K562 (cell line): ENCODE results near the gene LAMTOR4.

Experiments
- BCL6 ChIP-seq: fragments of 250-450 bp; sonication (Bioruptor Pico); IDR thresholded peaks from 2 replicates; pipeline ENCODE4 v1.4.0; 2020
- CBX1 ChIP-seq: sonication (generic); IDR thresholded peaks from 2 replicates; pipeline ENCODE4 v1.6.1; 2016; ENCODE audit warnings: antibody characterized with exemption, low read depth, mild to moderate bottlenecking
- PCBP2 ChIP-seq: fragments of 200-400 bp; formaldehyde crosslinking; IDR thresholded peaks from 2 replicates; pipeline ENCODE4 v1.6.1; 2018; ENCODE audit warnings: low read length, low read depth, mild to moderate bottlenecking, moderate library complexity; ENCODE audit not compliant: poor library complexity, severe bottlenecking
- RBM25 ChIP-seq: fragments of 200-400 bp; formaldehyde crosslinking; IDR thresholded peaks from 2 replicates; pipeline ENCODE4 v1.6.1; 2018; ENCODE audit warnings: low read length, low read depth, moderate library complexity; ENCODE audit not compliant: severe bottlenecking
- SPI1 ChIP-seq: IDR thresholded peaks from 2 replicates; pipeline ENCODE4 v1.6.1; 2011; ENCODE audit warnings: low read depth, low read length, control low read depth, borderline replicate concordance
- TBL1XR1 ChIP-seq, 2 experiments: IDR thresholded peaks; 2 replicates each; pipeline ENCODE4 v1.6.1; 2012; ENCODE audit warnings: improper control_type of control experiment in 2 of 2, low read length in 2 of 2, mild to moderate bottlenecking in 1 of 2
- ZKSCAN8 ChIP-seq: fragments of 200-800 bp; sonication (Bioruptor generic); IDR thresholded peaks from 2 replicates; pipeline ENCODE4 v1.6.1; 2016; ENCODE audit warnings: missing genetic modification characterization, missing compliant biosample characterization

DNA sequence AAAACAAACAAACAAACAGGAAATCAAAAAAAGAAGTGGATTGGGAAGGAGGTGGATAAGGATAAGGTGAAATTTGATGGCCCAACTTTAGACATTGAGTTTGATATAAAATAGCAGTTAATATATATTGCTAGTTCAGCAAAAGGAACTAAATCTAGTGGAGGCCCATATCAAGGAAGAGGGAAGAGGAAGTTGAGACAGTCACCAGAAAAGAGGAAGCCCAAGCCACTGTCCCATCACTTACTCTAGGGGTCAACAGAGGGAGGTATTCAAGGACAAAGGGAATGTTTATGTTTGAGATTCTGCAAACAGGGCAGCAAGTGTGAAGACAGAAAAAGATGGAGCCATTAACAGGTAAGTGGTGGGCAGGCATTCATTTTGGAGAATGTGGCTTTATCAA, 3.7 kb downstream of the LAMTOR4 start:
- TF ChIP-seq BCL6 (CRISPR knock-in tag), result no peak
- TF ChIP-seq CBX1, result no peak
- no peak for TF ChIP-seq RBM25
- no peak for TF ChIP-seq ZKSCAN8 (CRISPR knock-in tag)
- peak; percentile 100 for TF ChIP-seq SPI1
- TF ChIP-seq PCBP2, result no peak
- no peak for TF ChIP-seq TBL1XR1 (IDR thresholded peaks at IDR 0.05; ENCODE audit: low read length in 2 of 2)
